Stimulated activated CD8-positive, alpha-beta memory T cell treated with anti-CD3 and anti-CD28 coated beads, Interleukin-4, amount 100 ng/mL, for 24 hours (primary cell): ENCODE data around the gene VPREB1.
A peak's percentile ranks its signal among the peaks of the same experiment; 100 is the strongest.
"Not testable (repeated sequence)": the region's sequence is repeated elsewhere in the genome, so short reads cannot be mapped to it uniquely, and the experiment has no call there.

Experiments
- DNase-seq: peaks from one replicate; pipeline ENCODE4 v3.0.0-alpha.2; 2020; ENCODE audit warnings: low read depth

VPREB1 gene, protein sequence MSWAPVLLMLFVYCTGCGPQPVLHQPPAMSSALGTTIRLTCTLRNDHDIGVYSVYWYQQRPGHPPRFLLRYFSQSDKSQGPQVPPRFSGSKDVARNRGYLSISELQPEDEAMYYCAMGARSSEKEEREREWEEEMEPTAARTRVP

GRCh38 chr22:22244316-22245250 lies at the start of gene VPREB1:
VPREB1 (plus strand) TSS chr22:22244786; CDS start chr22:22244814, 28 bp downstream.
- no peak for DNase-seq

DNA sequence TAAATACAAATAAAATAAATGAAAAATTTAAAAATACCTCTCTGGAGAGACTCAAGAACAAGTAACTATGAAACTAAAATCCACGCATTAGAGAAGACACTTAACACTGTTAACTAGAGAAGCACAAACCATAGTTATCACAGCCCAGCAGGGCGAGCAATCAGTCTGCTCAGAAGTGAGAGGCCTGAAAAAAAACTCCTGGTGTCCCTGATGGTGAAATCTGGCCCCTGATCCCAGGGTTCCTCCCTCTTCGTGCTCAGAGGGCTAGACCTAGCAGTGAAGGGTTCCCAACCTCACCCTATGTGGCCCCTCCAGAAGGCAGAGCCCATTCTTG lies 49.7 kb upstream of the VPREB1 start:
- no peak for DNase-seq

GRCh38 chr22:22195265-22196017 lies 49.1 kb upstream of the VPREB1 start:
- DNase-seq = peak; percentile 63

DNA sequence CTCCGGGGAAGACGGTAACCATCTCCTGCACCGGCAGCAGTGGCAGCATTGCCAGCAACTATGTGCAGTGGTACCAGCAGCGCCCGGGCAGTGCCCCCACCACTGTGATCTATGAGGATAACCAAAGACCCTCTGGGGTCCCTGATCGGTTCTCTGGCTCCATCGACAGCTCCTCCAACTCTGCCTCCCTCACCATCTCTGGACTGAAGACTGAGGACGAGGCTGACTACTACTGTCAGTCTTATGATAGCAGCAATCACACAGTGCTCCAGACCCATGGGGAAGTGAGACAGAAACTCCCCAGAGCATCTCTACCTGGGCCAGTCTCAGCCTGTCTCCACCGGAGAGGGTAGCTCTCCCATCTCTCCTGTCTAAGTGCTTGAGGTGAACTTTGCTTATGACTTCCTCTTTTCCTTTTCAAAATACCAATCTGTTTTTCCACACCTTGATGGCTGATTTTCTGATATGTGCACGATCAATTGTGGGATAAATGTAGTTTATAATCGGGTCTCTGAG lies 48.5 kb upstream of the VPREB1 start:
- DNase-seq = no peak

- no peak for DNase-seq
These were observed 47.6 kb upstream of the VPREB1 start for GRCh38 chr22:22196833-22197477.

GRCh38 chr22:22197993-22198402 lies 46.6 kb upstream of the VPREB1 start:
- DNase-seq = no peak

- no peak for DNase-seq
These were observed 45.8 kb upstream of the VPREB1 start for GRCh38 chr22:22198751-22199150.

DNA sequence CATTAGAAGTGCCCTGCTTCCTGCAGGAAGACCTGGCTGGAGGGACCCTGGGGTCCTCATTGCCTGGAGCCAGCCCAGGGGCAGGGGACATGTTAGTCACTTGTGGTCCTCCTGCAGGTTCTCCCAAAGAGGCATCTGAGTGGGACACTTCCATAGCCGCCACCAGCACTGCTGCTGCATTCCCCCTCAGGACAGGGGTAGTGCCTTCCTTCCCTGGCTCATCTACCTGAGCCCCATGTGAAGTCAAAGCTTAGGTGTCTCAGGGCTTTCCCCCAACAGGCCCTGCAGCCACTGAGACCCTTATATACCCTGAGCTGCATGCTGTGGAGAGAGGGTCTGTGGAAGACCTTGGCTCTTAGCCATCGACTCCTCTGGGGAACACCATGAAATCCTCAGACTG lies 45.0 kb upstream of the VPREB1 start:
- DNase-seq = no peak

GRCh38 chr22:22200569-22201184 lies 43.9 kb upstream of the VPREB1 start:
- no peak for DNase-seq

DNA sequence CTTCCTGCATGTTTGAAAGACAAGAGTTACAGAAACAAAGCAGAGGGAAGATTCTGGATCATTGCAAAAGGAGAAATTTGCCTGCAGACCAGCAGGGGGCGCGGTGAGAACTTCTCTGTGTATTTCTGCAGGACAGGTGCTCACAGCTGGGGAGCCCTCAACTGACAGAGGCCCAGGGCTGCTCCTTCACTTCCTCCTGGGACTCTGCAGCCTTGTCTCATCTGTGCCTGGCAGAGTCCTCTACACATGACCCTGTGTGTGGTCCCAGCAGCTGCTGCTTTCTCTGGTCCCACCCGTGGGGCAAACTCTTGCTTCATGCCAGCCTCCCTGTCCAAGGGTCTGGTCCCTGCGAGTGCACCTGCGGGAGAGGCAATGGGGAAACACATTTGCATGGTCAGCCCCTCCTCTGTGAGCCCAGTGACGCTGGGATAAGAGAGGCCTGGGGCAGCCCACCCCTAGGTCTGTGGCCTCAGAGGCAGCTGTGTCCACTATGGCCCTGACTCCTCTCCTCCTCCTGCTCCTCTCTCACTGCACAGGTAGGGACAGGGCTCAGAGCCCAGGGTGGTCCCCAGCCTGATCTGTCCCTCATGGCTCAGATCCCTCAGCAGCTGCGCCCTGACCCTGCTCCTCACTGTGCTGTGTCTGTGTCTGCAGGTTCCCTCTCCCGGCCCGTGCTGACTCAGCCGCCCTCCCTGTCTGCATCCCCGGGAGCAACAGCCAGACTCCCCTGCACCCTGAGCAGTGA lies 43.2 kb upstream of the VPREB1 start:
- peak; percentile 24 for DNase-seq

DNA sequence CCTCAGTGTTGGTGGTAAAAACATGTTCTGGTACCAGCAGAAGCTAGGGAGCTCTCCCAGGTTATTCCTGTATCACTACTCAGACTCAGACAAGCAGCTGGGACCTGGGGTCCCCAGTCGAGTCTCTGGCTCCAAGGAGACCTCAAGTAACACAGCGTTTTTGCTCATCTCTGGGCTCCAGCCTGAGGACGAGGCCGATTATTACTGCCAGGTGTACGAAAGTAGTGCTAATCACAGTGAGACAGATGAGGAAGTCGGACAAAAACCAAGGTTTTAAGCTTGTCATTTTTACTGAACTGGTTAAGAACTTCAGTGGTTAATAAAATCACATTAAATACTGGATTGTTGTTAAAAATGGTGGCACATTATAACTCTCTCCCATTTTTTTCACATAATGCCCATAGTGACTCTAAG lies 42.6 kb upstream of the VPREB1 start:
- no peak for DNase-seq

GRCh38 chr22:22203048-22203971 lies 41.3 kb upstream of the VPREB1 start:
- DNase-seq = no peak

DNA sequence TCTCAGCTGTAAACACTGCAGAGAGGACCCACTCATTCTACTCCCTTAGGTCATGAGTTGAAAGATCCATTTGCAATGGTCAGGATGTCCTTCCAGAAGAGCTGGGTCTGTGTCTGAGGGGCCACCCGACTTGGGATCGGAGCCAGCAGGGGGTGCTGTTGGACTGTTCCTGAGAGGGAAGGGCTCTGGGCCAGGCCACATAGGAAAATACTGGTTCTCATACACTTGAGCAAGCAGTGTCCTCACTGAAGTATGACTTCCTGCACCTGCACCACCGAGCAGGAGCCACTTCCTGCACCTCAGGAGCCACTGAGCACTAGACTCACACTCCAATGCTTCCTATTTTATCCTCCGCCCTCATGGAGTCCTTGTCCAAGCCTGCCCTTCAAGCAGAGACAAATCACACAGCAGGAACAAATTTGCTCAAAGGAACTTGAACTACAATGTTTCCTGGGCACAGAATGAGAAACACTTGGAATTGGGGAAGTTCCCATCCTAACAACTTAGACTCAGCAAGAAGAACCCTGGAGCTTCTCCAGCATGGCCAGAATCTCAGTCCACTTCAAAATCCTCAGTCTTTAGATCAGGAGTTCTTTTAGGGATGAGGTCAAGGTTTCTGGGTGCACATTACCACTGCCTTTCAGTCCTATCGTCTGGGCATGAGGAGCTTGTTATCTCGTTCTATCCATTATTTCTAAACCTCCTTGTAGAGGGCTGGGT lies 36.6 kb upstream of the VPREB1 start:
- peak; percentile 73 for DNase-seq

DNA sequence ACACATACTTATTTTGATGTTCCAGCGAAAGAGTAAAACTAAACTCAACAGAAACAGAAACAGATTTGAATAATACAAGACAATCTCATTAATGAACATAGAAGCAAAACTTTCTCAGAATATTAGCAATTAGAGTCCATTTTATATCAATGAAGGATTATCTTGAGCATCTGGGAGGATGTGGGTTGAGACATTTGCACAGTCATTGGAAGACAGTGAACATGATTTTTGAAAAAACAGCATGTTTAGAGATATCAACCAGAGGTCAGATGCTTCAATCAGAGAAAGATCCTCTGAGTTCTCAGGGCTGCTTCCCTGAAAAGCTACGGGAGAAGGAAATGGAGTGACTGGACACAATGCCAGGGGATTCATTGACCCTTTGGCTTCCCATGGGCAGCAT lies 35.9 kb upstream of the VPREB1 start:
- DNase-seq = no peak

GRCh38 chr22:22209080-22209640 lies 35.4 kb upstream of the VPREB1 start:
- DNase-seq = not testable (repeated sequence)

DNA sequence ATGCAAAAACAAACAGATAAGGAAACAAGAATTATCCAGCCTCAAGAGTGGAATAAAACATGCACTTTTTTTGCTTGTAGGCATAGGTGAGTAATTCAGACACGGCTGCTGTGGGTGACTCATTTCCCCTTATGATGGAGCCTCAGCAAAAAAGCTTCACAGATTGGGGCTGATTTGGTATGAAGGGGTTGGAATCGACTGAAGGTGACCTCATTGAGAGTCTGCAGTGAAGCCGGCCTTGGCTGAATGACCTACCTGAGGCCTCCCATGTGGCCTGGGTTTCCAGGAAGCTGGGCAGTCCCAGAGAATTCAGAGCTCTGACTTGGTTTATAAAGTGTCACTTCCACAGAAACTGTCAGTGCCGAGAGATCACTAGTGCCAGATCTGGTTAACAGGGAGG lies 34.2 kb upstream of the VPREB1 start:
- DNase-seq = peak; percentile 42

DNA sequence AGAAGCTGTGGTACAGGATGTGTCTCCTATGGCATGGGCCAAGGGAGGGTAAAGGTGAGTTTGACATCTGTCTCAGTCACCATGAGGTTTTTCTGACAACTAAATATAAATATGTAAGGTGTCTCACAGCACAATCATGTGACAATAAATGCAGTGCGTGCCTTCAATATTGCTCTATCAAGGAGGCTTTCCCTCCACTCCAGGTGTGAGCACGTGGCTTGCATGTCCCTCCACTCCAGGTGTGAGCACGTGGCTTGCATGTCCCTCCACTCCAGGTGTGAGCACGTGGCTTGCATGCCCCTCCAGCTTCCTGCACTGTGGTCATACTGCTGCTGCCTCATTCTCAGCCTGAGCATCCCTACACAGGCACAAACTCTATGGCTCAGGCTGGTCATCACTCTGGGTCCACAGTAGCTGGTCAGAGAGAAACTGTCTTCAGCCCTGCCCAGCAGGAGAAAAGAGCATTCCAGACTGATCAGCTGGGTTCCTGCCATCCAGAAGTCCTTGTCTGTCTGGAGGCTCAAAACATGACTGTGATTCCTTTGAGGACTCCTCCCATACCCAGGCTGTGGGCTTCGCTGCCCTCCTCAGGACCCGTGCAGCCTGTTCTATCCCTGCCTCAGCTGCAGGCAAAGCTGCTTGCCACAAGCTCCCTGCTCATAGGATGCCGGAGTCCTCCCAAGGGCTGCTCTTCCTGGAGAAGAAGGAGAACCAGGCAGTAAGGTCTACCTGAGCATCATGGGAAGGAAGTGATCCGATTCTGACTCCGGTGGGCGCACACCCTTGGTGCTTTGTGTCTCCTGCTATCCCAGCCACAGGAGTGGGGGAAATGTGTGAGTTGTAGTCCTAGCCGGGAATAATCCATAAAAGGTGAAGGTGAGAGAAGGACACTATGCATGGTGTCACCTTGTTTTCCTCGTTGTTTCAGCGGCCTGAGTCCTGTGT lies 33.4 kb upstream of the VPREB1 start:
- DNase-seq = no peak

GRCh38 chr22:22213231-22213630 lies 31.4 kb upstream of the VPREB1 start:
- DNase-seq = no peak
